ENCODE measurements around the gene ZMYND10.

The ZMYND10 gene

GRCh38 chr3:50370594-50370993 is 25.1 kb upstream of the ZMYND10 start:
- peak; percentile 29 for DNase-seq

- DNase-seq, result no peak
These were observed 23.6 kb upstream of the ZMYND10 start for GRCh38 chr3:50369012-50369670.

GRCh38 chr3:50365842-50366220 is 20.3 kb upstream of the ZMYND10 start:
- no peak for DNase-seq

- DNase-seq, result peak; percentile 38
These were observed 19.7 kb upstream of the ZMYND10 start for GRCh38 chr3:50365080-50365841.

- no peak for DNase-seq
These were observed 19.1 kb upstream of the ZMYND10 start for GRCh38 chr3:50364573-50365079.

GRCh38 chr3:50359760-50360110 is 14.2 kb upstream of the ZMYND10 start:
- no peak for DNase-seq

- DNase-seq, result peak; percentile 87
These were observed 13.6 kb upstream of the ZMYND10 start, which contains the start of gene TMEM115 for GRCh38 chr3:50358911-50359759. TMEM115 (minus strand) TSS chr3:50359521; CDS start chr3:50359063, 458 bp downstream.

GRCh38 chr3:50358355-50358910 is 12.9 kb upstream of the ZMYND10 start:
- no peak for DNase-seq

- DNase-seq, result no peak
These were observed 11.9 kb upstream of the ZMYND10 start for GRCh38 chr3:50357481-50357880.

- no peak for DNase-seq
These were observed 11.0 kb upstream of the ZMYND10 start for GRCh38 chr3:50356553-50356952.

GRCh38 chr3:50355829-50356552 is 10.5 kb upstream of the ZMYND10 start:
- no peak for DNase-seq

- no peak for DNase-seq
These were observed 9.3 kb upstream of the ZMYND10 start for GRCh38 chr3:50354850-50355249.

GRCh38 chr3:50354186-50354764 is 8.7 kb upstream of the ZMYND10 start:
- DNase-seq, result no peak

- DNase-seq, result no peak
These were observed 7.9 kb upstream of the ZMYND10 start for GRCh38 chr3:50353245-50354004.

- DNase-seq, result no peak
These were observed 7.2 kb upstream of the ZMYND10 start for GRCh38 chr3:50352781-50353180.

- DNase-seq, result no peak
These were observed 5.8 kb upstream of the ZMYND10 start for GRCh38 chr3:50351323-50351697.

GRCh38 chr3:50350527-50351322 is 5.2 kb upstream of the ZMYND10 start, which contains the start of the genes CYB561D2 and NPRL2:
CYB561D2 (plus strand) TSS chr3:50350862; CDS start chr3:50351434, 572 bp downstream.
NPRL2 (minus strand) TSS chr3:50350775; CDS start chr3:50350652, 123 bp downstream.
- DNase-seq, result peak; percentile 71

GRCh38 chr3:50350213-50350526 is 4.6 kb upstream of the ZMYND10 start:
- no peak for DNase-seq

GRCh38 chr3:50347187-50347813 is 1.8 kb upstream of the ZMYND10 start:
- DNase-seq, result peak; percentile 53

- no peak for DNase-seq
These were observed 524 bp downstream of the ZMYND10 start for GRCh38 chr3:50345008-50345407.

Data from DMS153 (cell line).